OCI-LY1 (cell line): Measurements from ENCODE around the gene THAP8.

Source experiments
- EZH2 ChIP-seq: fragments of 200-600 bp; sonication (generic), shearing (Covaris generic); IDR thresholded peaks from 2 replicates; pipeline ENCODE4 v1.8.0; 2017; ENCODE audit warnings: borderline replicate concordance, mixed run types, mild to moderate bottlenecking, antibody characterized with exemption, low read length, moderate library complexity, mixed read lengths
- TF ChIP-seq, protein P1 (sequence below): fragments of 200-600 bp; sonication (generic), shearing (Covaris generic); IDR thresholded peaks from 2 replicates; pipeline ENCODE4 v1.5.1; 2017; ENCODE audit warnings: mild to moderate bottlenecking, antibody characterized with exemption, low read length, moderate library complexity, mixed read lengths

GRCh38 chr19:36054733-36055686, 925 bp upstream of the THAP8 start, which contains the start of gene WDR62:
- TF ChIP-seq, protein P1, sequence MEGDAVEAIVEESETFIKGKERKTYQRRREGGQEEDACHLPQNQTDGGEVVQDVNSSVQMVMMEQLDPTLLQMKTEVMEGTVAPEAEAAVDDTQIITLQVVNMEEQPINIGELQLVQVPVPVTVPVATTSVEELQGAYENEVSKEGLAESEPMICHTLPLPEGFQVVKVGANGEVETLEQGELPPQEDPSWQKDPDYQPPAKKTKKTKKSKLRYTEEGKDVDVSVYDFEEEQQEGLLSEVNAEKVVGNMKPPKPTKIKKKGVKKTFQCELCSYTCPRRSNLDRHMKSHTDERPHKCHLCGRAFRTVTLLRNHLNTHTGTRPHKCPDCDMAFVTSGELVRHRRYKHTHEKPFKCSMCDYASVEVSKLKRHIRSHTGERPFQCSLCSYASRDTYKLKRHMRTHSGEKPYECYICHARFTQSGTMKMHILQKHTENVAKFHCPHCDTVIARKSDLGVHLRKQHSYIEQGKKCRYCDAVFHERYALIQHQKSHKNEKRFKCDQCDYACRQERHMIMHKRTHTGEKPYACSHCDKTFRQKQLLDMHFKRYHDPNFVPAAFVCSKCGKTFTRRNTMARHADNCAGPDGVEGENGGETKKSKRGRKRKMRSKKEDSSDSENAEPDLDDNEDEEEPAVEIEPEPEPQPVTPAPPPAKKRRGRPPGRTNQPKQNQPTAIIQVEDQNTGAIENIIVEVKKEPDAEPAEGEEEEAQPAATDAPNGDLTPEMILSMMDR = no peak
- TF ChIP-seq EZH2 = no peak
